Activated CD4-positive, CD25-positive, alpha-beta regulatory T cell (primary cell): ENCODE data around the gene ATR.

Source experiments
- DNase-seq, 4 experiments: peaks; one replicate each; lab custom pipeline; 2025; lab: John Stamatoyannopoulos, UW

Gene ATR

GRCh38 chr3:142523921-142524566 is 54.5 kb downstream of the ATR start:
- no peak for DNase-seq

GRCh38 chr3:142509079-142509478 is 69.5 kb downstream of the ATR start:
- DNase-seq: no peak

GRCh38 chr3:142507241-142507640 is 71.3 kb downstream of the ATR start:
- no peak for DNase-seq

- DNase-seq: no peak
These were observed 76.1 kb downstream of the ATR start for GRCh38 chr3:142502187-142502985.

- DNase-seq: no peak
These were observed 77.3 kb downstream of the ATR start for GRCh38 chr3:142501004-142501926.

- DNase-seq: no peak
These were observed 78.3 kb downstream of the ATR start for GRCh38 chr3:142500211-142500610.

GRCh38 chr3:142498397-142499180 is 79.9 kb downstream of the ATR start:
- no peak for DNase-seq

- no peak for DNase-seq
These were observed 80.8 kb downstream of the ATR start for GRCh38 chr3:142497729-142498128.

- no peak for DNase-seq
These were observed 83.4 kb downstream of the ATR start for GRCh38 chr3:142495103-142495502.

GRCh38 chr3:142492184-142492583 is 86.3 kb downstream of the ATR start:
- DNase-seq: no peak

- DNase-seq: no peak
These were observed 88.8 kb downstream of the ATR start for GRCh38 chr3:142489572-142490323.

GRCh38 chr3:142484912-142485435 is 93.6 kb downstream of the ATR start:
- no peak for DNase-seq

GRCh38 chr3:142481196-142481595 is 97.3 kb downstream of the ATR start:
- DNase-seq: no peak

GRCh38 chr3:142470826-142471225 is 107.7 kb downstream of the ATR start:
- no peak for DNase-seq

- no peak for DNase-seq
These were observed 110.1 kb downstream of the ATR start for GRCh38 chr3:142468456-142468855.

- no peak for DNase-seq
These were observed 110.8 kb downstream of the ATR start for GRCh38 chr3:142467768-142468167.

- no peak for DNase-seq
These were observed 117.8 kb downstream of the ATR start for GRCh38 chr3:142460689-142461088.

GRCh38 chr3:142459929-142460328 is 118.6 kb downstream of the ATR start:
- no peak for DNase-seq

- no peak for DNase-seq
These were observed 119.4 kb downstream of the ATR start for GRCh38 chr3:142459096-142459495.

- DNase-seq: no peak
These were observed 127.7 kb downstream of the ATR start for GRCh38 chr3:142450881-142451280.

- no peak for DNase-seq
These were observed 128.3 kb downstream of the ATR start for GRCh38 chr3:142450189-142450588.
